Inflammatory macrophage treated with lipopolysaccharide for 4 hours (primary cell): ENCODE results near the gene CD300LB.

Experiments
- DNase-seq: peaks from one replicate; pipeline ENCODE4 v3.0.0-alpha.2; 2020

Gene CD300LB

DNA sequence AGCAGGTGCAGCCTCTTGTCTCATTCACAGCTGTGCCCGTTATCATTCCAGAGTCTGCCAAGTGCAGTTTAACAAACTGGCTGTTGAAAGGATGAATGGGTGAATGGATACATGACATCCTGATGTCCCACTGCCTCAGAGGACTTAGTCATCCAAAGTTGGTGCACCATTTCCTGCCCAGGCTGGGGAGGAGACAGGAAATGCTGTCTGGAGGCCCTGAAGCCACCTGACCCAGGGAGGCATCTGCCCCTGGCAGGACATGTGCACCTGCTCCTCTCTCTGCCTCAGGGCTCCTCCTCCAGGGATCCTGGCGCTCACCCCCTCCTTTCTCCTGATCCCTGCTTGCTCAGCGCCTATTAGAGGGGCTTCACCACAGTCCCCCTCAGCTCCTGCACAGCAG, 16.5 kb upstream of the CD300LB start:
- DNase-seq: peak; percentile 40

- no peak for DNase-seq
Measured at GRCh38 chr17:74547264-74547663, 16.0 kb upstream of the CD300LB start.

GRCh38 chr17:74546586-74546985, 15.3 kb upstream of the CD300LB start:
- no peak for DNase-seq

GRCh38 chr17:74545843-74546230, 14.6 kb upstream of the CD300LB start, which contains the start of gene CD300C:
Gene CD300C (minus strand): TSS chr17:74546115. CDS start chr17:74545782, 333 bp downstream.
- DNase-seq: peak; percentile 95

DNA sequence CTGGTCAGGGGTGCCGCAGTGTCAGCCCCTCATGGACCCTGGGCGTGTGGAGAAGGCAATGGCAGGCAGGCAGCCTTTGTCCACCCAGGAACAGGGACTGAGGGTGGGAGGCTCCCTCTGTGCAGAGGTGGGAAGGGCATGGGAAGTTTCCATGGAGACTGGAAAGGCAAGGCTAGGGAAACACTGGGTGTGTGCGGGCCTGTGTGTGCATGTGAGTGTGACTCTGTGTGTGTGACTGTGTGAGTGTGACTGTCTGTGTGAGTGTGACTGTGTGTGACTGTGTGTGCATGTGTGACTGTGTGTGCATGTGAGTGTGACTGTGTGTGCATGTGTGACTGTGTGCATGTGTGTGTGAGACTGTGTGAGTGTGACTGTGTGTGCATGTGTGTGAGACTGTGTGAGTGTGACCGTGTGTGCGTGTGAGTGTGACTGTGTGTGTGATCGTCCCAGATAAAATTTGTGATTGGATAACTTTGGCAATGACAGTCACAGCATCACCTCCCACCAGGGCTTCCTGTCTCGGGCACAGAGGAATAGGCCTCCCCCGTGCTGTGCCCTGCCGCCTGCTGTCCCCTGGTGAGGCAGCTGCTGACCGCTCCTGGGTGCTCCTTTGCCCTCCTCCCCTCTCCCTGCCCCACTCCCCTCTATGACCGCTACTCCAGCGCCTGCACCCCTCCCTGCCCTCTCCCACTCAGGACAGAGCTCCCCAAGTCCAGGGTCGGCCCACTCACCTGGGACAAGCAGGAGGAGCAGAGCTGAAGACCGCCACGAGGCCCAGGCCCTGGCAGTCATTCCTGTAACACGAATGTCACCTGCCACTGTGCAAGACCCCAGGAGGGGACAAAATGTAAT, 13.9 kb upstream of the CD300LB start:
- peak; percentile 45 for DNase-seq

- no peak for DNase-seq
Measured at GRCh38 chr17:74543891-74544760, 12.9 kb upstream of the CD300LB start.

- DNase-seq: no peak
Measured at GRCh38 chr17:74543406-74543805, 12.1 kb upstream of the CD300LB start.

GRCh38 chr17:74542727-74543383, 11.6 kb upstream of the CD300LB start:
- no peak for DNase-seq

DNA sequence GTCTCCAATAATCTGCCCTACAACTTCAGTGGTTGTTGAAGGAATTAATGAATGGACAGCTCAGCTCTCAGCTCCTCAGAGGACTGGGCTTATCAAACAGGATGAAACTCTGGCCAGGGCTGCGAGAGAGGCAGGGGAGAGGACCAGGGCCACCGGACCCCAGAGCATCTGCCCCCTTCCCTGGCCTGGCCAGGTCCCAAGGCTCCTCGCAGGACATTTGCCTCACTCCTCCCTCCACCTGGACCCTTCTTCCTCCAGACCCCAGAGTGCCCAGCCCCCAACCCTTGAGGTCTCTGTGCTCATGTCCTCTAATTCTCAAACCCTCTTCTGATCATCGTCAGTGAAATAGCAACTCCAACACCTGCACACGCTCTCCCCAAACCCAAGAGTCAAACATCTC, 10.9 kb upstream of the CD300LB start:
- no peak for DNase-seq

GRCh38 chr17:74541176-74542111, 10.2 kb upstream of the CD300LB start:
- DNase-seq: no peak

DNA sequence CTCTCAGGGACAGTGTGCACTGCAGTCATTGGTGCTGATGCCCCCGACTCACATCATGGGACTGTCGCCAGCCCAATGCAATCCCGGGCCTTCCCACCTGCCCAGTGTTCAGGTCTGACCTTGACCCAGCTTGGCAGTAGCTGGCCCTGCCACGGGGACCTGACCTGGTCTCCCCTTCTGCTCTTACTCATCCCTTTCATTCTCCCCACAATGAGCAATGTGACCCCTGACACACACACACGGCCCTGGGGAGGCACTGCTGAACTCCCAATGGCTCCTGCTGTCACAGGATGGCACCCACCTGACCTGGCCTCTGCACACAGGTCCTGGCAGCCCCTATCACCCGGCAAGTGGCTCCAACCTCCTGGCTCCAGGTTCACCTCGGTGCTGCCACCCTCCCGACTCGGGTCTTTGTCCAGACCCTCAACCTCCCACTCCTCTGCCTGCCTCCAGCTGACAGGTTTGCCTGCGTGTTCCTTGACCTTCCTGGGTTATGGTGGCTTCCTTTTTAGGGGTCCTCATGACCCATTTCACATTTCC, 8.1 kb upstream of the CD300LB start:
- DNase-seq: no peak

- DNase-seq: no peak
Measured at GRCh38 chr17:74536890-74537289, 5.6 kb upstream of the CD300LB start.

GRCh38 chr17:74532115-74532514, 840 bp upstream of the CD300LB start:
- peak; percentile 98 for DNase-seq

DNA sequence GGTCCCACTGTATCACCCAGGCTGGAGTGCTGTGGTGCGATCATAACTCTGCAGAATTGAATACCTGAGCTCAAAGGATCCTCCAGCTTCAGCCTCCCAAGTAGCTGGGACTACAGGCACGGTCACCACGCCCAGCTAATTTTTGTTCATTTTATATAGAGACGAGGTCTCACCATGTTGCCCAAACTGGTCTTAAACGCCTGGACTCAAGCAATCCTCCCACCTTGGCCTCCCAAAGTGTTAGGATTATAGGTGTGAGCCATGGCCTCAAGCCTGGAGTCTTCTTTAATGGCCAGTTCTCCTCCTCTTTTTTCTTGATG, 484 bp downstream of the CD300LB start:
- DNase-seq: no peak

GRCh38 chr17:74529243-74529642, 2.0 kb downstream of the CD300LB start:
- no peak for DNase-seq

- peak; percentile 100 for DNase-seq
Measured at GRCh38 chr17:74528491-74529199, 2.6 kb downstream of the CD300LB start.

- no peak for DNase-seq
Measured at GRCh38 chr17:74527756-74528155, 3.5 kb downstream of the CD300LB start.

GRCh38 chr17:74527081-74527480, 4.2 kb downstream of the CD300LB start:
- DNase-seq: no peak

- DNase-seq: no peak
Measured at GRCh38 chr17:74526681-74527080, 4.6 kb downstream of the CD300LB start.

DNA sequence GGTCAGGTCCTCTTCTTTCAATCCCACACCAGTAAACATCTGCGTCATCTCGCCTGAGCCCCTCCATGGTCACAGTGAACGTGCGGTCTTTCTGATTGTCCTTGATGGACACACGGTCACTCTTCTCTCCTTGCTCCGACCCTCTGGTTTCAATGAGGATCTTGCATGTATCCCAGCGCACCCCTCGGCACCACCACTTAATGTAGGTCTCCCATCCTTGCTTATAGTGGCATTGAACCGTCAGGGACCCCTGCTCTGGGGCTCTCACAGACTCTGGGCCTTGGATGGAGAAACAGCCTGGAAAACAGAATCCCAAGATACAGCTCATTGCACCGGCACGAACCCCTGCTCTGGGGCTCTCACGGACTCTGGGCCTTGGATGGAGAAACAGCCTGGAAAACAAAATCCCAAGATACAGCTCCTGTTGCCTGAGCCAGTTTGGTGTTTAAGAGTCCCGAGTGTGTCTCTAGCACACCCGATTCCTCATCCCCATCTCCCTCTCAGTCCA, 5.4 kb downstream of the CD300LB start:
- DNase-seq: no peak

DNA sequence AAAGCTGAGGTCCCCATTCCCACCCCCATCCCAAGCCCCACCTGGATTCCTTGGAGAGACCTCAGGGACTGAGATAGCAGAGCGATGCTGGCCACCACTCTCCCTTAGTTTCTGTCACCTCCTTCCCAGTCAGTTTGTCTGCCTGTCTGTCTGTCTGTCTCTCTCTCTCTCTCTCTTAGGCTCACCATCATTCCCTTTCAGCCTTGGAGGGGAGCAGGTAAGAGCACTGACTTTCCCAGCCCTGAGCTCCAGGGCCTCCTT, 5.9 kb downstream of the CD300LB start:
- no peak for DNase-seq
